HG03159 (cell line): ENCODE measurements around the gene SLC34A1.
"Not testable (repeated sequence)": the region's sequence is repeated elsewhere in the genome, so short reads cannot be mapped to it uniquely, and the experiment has no call there.

ENCODE experiments used
- ATAC-seq: cut with Tn5 transposase; IDR thresholded peaks from one replicate; pipeline ENCODE4 v1.9.1; 2021; ENCODE audit warnings: mild to moderate bottlenecking, moderate library complexity; ENCODE audit not compliant: unreplicated experiment

The SLC34A1 gene

GRCh38 chr5:177367981-177368868 lies 16.0 kb upstream of the SLC34A1 start:
- ATAC-seq: no peak

GRCh38 chr5:177368869-177369644 lies 15.2 kb upstream of the SLC34A1 start:
- no peak for ATAC-seq

- no peak for ATAC-seq
Measured at GRCh38 chr5:177369645-177370440, 14.4 kb upstream of the SLC34A1 start.

GRCh38 chr5:177370488-177371119 lies 13.6 kb upstream of the SLC34A1 start:
- peak; percentile 61 for ATAC-seq

DNA sequence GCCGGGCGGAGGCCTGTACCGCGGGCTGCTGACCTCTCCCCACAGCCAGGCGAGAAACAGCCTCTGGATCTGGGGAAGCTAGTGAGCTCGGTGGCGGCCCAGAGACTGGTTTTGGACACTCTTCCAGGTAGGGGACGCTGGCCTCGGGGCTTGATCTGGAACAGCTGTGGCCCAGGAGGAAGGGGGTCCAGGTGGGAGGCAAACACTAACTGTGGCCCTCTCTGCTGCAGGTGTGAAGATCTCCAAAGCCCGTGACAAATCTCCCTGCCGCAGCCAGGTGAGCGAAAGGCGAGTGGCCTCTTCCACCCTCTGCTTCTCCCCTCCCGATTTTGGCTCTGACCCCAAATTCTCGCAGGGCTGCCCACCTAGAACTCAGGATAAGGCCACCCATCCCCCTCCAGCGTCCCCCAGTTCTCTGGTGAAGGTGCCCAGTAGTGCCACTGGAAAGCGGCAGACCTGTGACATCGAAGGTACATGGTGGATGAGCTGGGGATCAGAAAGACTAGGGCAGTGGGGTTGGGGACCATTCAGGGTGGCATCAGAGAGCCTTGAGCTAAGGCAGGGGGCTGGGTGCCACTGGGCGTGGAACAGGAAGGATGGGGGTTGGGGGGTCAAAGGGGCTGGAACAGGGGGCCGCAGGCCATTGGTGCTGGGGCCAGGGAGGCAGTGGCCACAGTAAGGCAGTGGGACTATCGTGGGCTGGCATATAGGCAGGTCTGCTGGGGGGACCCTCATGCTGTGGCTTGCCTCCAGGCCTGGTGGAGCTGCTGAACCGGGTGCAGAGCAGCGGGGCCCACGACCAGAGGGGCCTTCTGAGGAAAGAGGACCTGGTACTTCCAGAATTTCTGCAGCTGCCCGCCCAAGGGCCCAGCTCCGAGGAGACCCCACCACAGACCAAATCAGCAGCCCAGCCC lies 12.9 kb upstream of the SLC34A1 start:
- no peak for ATAC-seq

DNA sequence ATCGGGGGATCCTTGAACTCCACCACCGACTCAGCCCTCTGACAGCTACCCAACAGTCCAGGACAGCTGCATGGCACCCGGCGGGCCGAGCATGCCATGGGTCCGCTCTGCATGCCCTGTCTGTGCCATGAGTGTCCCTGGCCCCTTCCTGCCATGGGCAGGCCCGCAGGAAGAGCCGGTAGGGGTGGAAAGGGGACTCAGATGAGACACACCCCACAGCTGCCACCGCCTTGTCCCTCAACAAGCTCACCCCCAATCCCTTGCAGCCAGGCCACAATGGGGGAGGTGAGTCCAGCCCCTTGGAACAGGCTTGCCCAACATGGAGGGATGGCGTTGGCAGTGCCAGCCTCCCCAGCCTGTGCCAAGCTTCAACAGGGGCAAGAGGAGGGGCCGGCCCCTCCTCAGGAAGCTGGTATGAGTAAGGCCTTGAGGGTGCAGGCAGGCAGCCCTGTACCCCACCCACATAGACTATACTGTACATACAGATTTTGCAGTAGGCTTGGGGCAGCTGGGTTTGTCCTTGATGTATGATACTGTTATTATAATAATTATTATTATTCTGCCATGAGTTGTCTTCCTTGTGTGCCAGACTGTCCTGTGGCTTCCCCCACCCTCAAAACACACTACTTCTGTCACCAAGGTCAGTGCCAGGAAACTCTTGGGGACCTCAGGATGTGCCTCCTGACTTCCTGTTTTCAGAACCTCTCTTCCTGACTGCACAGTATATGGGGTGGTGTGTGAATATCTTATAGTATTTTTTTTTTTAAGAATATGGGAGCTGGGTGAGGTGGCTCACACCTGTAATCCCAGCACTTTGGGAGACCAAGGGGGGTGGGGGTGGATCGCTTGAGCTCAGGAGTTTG lies 12.0 kb upstream of the SLC34A1 start:
- ATAC-seq: no peak

DNA sequence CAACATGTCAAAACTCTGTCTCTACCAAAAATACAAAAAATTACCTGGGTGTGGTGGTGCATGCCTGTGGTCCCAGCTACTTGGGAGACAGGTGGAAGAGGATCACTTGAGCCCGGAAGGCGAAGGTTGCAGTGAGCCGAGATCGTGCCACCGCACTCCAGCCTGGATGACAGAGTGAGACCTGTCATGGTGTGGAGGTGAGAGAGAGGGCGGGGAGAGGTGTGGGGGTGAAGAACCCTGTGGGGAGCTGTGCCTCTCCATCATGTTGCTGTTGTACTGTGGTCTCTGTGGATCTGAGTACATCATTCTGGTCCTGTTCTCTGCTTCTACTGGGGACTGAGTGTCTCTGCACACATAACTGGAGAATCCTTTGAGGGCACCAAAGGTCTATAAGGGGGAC lies 11.3 kb upstream of the SLC34A1 start:
- no peak for ATAC-seq

DNA sequence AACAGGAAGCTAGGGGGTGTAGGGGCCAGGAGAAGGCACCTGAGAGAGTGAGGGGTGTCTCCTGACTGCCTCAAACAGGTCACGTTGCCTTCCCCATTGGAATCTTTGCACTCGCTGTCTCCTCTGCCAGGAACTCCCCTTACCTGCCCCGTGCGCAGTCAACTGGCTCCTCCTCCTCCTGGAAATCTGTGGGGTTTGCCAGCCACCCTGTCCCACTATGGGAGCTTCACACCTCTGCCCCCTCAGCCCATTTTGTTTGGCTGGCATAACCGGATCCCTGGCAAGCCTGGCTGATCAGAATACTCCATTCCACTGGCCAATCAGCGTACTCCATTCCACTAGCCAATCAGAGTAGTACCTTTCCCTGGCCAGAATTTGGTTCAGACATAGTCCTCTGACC lies 10.4 kb upstream of the SLC34A1 start:
- no peak for ATAC-seq

- ATAC-seq: no peak
Measured at GRCh38 chr5:177374211-177374610, 10.0 kb upstream of the SLC34A1 start.

DNA sequence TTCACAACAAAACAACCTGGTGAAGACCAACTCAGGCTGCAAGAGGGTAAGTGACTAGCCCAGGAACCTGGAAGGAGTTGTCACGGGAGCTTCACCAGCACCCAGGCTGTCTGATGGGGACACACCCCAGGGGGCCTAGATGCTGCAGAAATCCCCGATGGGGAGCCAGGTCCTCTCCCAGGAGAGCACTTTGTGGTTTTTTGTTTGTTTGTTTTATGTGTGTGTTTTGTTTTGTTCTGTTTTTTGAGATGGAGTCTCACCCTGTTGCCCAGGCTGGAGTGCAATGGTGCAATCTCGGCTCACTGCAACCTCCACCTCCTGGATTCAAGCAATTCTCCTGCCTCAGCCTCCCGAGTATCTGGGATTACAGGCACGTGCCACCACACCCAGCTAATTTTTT lies 8.7 kb upstream of the SLC34A1 start:
- ATAC-seq: not testable (repeated sequence)

DNA sequence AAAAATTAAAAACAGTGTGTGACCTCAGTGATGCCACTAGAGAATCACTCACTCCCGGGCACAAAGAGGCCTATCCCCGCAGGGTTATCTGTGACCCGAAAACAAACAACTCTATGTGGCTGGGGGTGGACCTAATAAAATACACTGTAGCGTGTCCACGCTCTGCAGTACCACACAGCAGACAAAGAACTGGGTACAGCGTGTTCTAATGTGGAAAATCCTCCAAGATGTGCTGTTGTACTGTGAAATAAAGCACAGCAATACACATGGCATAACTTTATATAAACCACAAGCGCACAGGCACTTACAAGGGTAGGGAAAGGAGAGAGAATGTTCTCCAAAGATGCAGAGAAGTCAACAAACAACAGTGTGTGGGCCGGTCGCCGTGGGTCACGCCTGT lies 8.1 kb upstream of the SLC34A1 start:
- no peak for ATAC-seq

DNA sequence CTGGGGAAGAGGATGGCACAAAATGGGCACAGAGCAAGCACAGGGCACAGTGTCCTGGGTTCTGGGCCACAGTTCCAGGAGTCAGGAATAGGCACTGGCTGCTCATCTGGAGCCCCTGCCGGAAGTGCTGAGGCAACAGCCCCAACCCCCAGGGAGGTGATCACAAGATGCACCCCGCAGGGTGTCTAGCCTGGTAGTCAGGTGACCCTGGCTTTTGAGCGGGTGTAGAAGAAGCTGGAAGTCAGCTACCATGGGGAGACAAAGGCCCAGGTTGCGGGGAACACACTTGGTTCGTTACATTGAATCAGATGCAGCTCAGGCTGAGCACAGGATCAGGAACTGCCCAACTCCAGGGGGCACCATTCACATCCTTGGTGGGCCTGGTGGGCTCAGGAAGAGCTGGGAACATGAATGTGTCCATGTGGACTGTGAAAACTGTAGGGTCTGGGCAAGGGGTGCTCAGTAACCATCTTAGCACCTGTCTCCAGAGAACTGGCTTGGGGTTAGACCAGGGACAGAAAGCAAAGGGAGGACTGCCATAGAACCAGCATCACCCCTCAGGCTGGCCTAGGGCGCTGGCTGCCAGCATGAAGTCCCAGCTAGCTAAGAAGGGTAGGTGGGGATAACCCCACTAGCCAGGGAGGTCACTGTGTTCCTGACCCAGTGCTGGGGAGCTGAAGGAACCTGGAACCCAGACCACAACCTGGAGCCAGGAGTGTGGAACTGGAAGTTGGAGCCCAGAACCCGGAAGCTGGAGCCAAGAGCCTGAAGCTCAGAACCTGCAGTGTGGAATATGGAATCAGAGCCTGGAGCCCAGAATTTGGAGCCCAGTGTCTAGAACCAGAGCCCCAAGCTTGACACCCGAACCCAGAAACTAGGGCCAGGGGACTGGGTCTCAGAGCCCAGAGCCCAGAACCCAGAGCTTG lies 6.1 kb upstream of the SLC34A1 start:
- ATAC-seq: no peak

GRCh38 chr5:177378884-177379883 lies 5.0 kb upstream of the SLC34A1 start:
- no peak for ATAC-seq

- ATAC-seq: no peak
Measured at GRCh38 chr5:177380805-177381126, 3.5 kb upstream of the SLC34A1 start.

DNA sequence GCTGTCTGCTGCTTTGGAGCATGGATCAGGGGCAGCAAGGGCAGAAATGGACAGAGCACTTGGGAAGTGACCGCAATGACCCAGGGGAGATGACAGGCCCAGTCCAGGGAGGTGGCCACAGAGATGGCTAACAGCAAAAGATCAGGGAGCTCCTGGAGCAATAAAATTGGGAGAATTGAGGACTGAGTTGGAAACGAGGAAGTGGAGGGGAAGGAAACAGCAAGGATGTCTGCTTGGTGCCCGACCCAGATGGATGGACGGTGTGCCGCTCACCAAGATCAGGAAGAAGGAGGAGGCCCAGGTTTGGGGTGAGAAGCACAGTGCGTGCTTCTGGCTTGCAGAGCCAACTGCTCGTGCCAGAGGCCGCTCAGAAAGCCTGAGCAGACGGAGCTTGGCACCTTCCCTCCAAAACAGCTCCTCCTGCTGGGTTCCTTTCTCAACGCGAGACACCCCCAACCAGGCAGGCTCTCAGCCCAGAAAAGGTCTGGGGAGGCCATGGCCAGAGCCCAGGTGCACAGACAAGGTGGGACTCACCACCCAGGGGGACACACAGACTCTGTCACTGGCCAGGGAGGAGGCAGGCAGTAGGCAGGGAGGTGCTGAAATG lies 1.7 kb upstream of the SLC34A1 start:
- ATAC-seq: no peak

- ATAC-seq: no peak
Measured at GRCh38 chr5:177383181-177383580, 1.1 kb upstream of the SLC34A1 start.
